GM12878 (cell line): ENCODE results near the gene RUNX3. TPM values are rescaled to one million over a fixed set of nuclear protein-coding genes. Genes with fewer than 3 reads are reported as not detected.

Experiments used
- ATAC-seq: fragments of 200-7000 bp; cut with Tn5 transposase; 3 replicates; pipeline ENCODE4 v1.9.1; 2020; ENCODE audit warnings: mild to moderate bottlenecking, moderate library complexity
- BruUV-seq: library from RNA; stranded (reverse); fragments of 400-500 nt; replicated peaks from 2 replicates; lab custom pipeline; 2021; lab: Mats Ljungman, UMichigan
- CTCF ChIA-PET: fragments of 300-600 bp; sonication (Branson Sonifier 250); formaldehyde crosslinking; extraction: SDS; loops from one replicate; lab custom pipeline; 2021; ENCODE audit warnings: inconsistent platforms; lab: Yijun Ruan, JAX
- POLR2A ChIA-PET: fragments of 350-600 bp; formaldehyde crosslinking; extraction: SDS; loops from one replicate; lab custom pipeline; 2021; ENCODE audit warnings: inconsistent platforms; lab: Charles Lee
- RAD21 ChIA-PET: fragments of 300-600 bp; sonication (Branson Sonifier 250); formaldehyde crosslinking; loops from one replicate; lab custom pipeline; 2023; ENCODE audit warnings: antibody characterized with exemption; ENCODE audit not compliant: unreplicated experiment; lab: Charles Lee
- SMC1A ChIA-PET: fragments of 300-600 bp; sonication (Branson Sonifier 250); formaldehyde crosslinking; loops from one replicate; lab custom pipeline; 2023; ENCODE audit not compliant: unreplicated experiment, uncharacterized antibody; lab: Charles Lee
- DNase-seq: peaks from one replicate; pipeline ENCODE4 v3.0.0-alpha.2; 2011; ENCODE audit warnings: low read depth, low spot score
- FAIRE-seq: peaks from 3 replicates; lab custom pipeline; 2011; peaks lifted over from hg19 to GRCh38; lab: Jason Lieb, UNC
- H2AFZ ChIP-seq: 2 replicates; pipeline ENCODE4 v1.6.0; 2011; ENCODE audit warnings: low read depth, low read length, control low read depth; ENCODE audit not compliant: control insufficient read depth
- H3K27ac ChIP-seq: 2 replicates; pipeline ENCODE4 v1.5.1; 2011; ENCODE audit warnings: control low read depth; ENCODE audit not compliant: control insufficient read depth, insufficient read depth
- H3K27me3 ChIP-seq, 2 experiments: replicated peaks in 1 of 2; 2 replicates each; pipeline versions ENCODE4 v1.6.0 to v1.6.1; 2011; ENCODE audit warnings: low read length in 1 of 2; ENCODE audit not compliant: control insufficient read depth in 2 of 2, insufficient read depth in 2 of 2
- H3K36me3 ChIP-seq, 2 experiments: 2 replicates each; pipeline ENCODE4 v1.5.1; 2011; ENCODE audit warnings: low read length in 1 of 2; ENCODE audit not compliant: control insufficient read depth in 2 of 2, insufficient read depth in 2 of 2
- H3K4me1 ChIP-seq: 2 replicates; pipeline ENCODE4 v1.6.1; 2011; ENCODE audit warnings: mild to moderate bottlenecking, low read length, moderate library complexity, mixed read lengths; ENCODE audit not compliant: control insufficient read depth, insufficient read depth
- H3K4me2 ChIP-seq: 2 replicates; pipeline ENCODE4 v1.6.0; 2011; ENCODE audit warnings: control low read depth; ENCODE audit not compliant: control insufficient read depth, insufficient read depth
- H3K4me3 ChIP-seq: fragments of 200-600 bp; sonication (generic); 2 replicates; pipeline ENCODE4 v1.5.1; 2016
- H3K79me2 ChIP-seq: 2 replicates; pipeline ENCODE4 v1.6.0; 2011; ENCODE audit warnings: low read length; ENCODE audit not compliant: control insufficient read depth, insufficient read depth
- H3K9ac ChIP-seq: 2 replicates; pipeline ENCODE4 v1.8.0; 2011; ENCODE audit warnings: low read length, control low read depth, mixed read lengths; ENCODE audit not compliant: control insufficient read depth, insufficient read depth
- H3K9me3 ChIP-seq: replicated peaks from 3 replicates; pipeline ENCODE4 v1.5.1; 2011; ENCODE audit warnings: mild to moderate bottlenecking, low read length; ENCODE audit not compliant: control insufficient read depth, insufficient read depth
- H4K20me1 ChIP-seq: 2 replicates; pipeline ENCODE4 v1.6.0; 2011; ENCODE audit not compliant: control insufficient read depth, insufficient read depth
- ATF3 ChIP-seq: IDR thresholded peaks from 2 replicates; pipeline ENCODE4 v1.6.1; 2011; ENCODE audit warnings: low read depth, mild to moderate bottlenecking, low read length, moderate library complexity, borderline replicate concordance; ENCODE audit errors: extremely low read depth
- E2F8 ChIP-seq: fragments of 450-650 bp; IDR thresholded peaks from 2 replicates; pipeline ENCODE4 v1.6.1; 2018; ENCODE audit warnings: mild to moderate bottlenecking, low read depth, moderate library complexity; ENCODE audit not compliant: partially characterized antibody
- FOXK2 ChIP-seq: fragments of 450-650 bp; IDR thresholded peaks from 2 replicates; pipeline ENCODE4 v1.6.1; 2017; ENCODE audit warnings: mild to moderate bottlenecking, moderate library complexity
- MEF2A ChIP-seq: IDR thresholded peaks from 2 replicates; pipeline ENCODE4 v1.6.1; 2011; ENCODE audit warnings: low read depth, mild to moderate bottlenecking, low read length, moderate library complexity; ENCODE audit not compliant: insufficient read depth
- MEF2B ChIP-seq: fragments of 450-650 bp; IDR thresholded peaks from 2 replicates; pipeline ENCODE4 v1.6.1; 2018; ENCODE audit warnings: mild to moderate bottlenecking, moderate library complexity; ENCODE audit not compliant: partially characterized antibody, poor library complexity, severe bottlenecking
- MLLT1 ChIP-seq: fragments of 450-650 bp; IDR thresholded peaks from 2 replicates; pipeline ENCODE4 v1.6.1; 2016; ENCODE audit warnings: mild to moderate bottlenecking
- POLR2AphosphoS5 ChIP-seq: IDR thresholded peaks from 2 replicates; pipeline ENCODE4 v1.6.1; 2011; ENCODE audit warnings: mild to moderate bottlenecking, low read length, inconsistent platforms
- POU2F2 ChIP-seq: IDR thresholded peaks from 3 replicates; pipeline ENCODE4 v1.6.1; 2011; ENCODE audit warnings: low read depth, mild to moderate bottlenecking, low read length, borderline replicate concordance
- SMAD1 ChIP-seq: fragments of 450-650 bp; IDR thresholded peaks from 2 replicates; pipeline ENCODE4 v1.6.1; 2018; ENCODE audit warnings: mild to moderate bottlenecking, low read depth; ENCODE audit not compliant: partially characterized antibody
- SMAD5 ChIP-seq: IDR thresholded peaks from 2 replicates; pipeline ENCODE4 v1.6.1; 2016; ENCODE audit warnings: antibody characterized with exemption, low read depth
- SREBF2 ChIP-seq: IDR thresholded peaks from 2 replicates; pipeline ENCODE4 v1.6.1; 2012; ENCODE audit warnings: mild to moderate bottlenecking, low read length
- WRNIP1 ChIP-seq: IDR thresholded peaks from 2 replicates; pipeline ENCODE4 v1.6.1; 2011; ENCODE audit warnings: low read depth, low read length, improper control_type of control experiment, borderline replicate concordance
- ZNF217 ChIP-seq: fragments of 450-650 bp; IDR thresholded peaks from 2 replicates; pipeline ENCODE4 v1.6.1; 2017; ENCODE audit warnings: antibody characterized with exemption, mild to moderate bottlenecking
- WGBS: methylation state at CpG from one replicate; pipeline ENCODE4 v1.1.6; 2016; ENCODE audit warnings: low lambda C conversion rate; ENCODE audit not compliant: insufficient replicate concordance, insufficient coverage; ENCODE audit errors: missing lambda C conversion rate; 5-methylcytosine and 5-hydroxymethylcytosine counted together
- in situ Hi-C: fragments of 300-500 bp; cut with MboI; formaldehyde crosslinking; loops from 9 replicates; pipeline ENCODE4 v1.14.3; 2018; ENCODE audit warnings: mixed read lengths
- intact Hi-C: fragments of 100-400 bp; cut with micrococcal nuclease; formaldehyde crosslinking; loops from one replicate; pipeline ENCODE4 v1.14.2; 2022; ENCODE audit not compliant: unreplicated experiment
- polyA plus RNA-seq, 11 experiments: library from polyadenylated mRNA; depleted of rRNA in 4 of 11; unstranded in 6 of 11; stranded (reverse) in 5 of 11; fragments of >200 nt; fragmentation: Nextera tagmentation in 4 of 11; fragmentation: Illumina TruSeq in 1 of 11; extraction: Ambion mirVana in 4 of 11; extraction: Trizol in 1 of 11; gene quantifications; 1 replicate in 1 of 11; 2 replicates in 10 of 11; pipeline versions ENCODE4 v1.2.1 to v1.2.3, GENCODE V29; 2011 to 2016; ENCODE audit warnings: inconsistent platforms in 2 of 11, missing spikeins in 2 of 11, low read depth in 1 of 11
- total RNA-seq, 4 experiments: library from RNA; depleted of rRNA in 3 of 4; stranded (reverse); fragments of >200 nt in 3 of 4; fragmentation: Illumina TruSeq in 1 of 4; extraction: Trizol in 1 of 4; gene quantifications; 2 replicates each; pipeline versions ENCODE4 v1.2.1 to v1.2.3, GENCODE V29; 2013 to 2021

The RUNX3 gene
- total and polyA plus RNA-seq, 10 of the 15 experiments (the other 5 are each of a cell fraction or from before 2014, with no cell fraction given) = 19.0 to 151 (median 31.4) TPM

GRCh38 chr1:24960071-24960801, 30.2 kb upstream of the RUNX3 start (continued):
- TF ChIP-seq SMAD1 (no peak), MLLT1 (peak; percentile 79; the same call in 1 of the 2 replicates), FOXK2 (no peak), MEF2B (no peak), MEF2A (no peak)

GRCh38 chr1:24959623-24959975, 29.5 kb upstream of the RUNX3 start:
- Histone ChIP-seq H3K27ac (peak overlapping the region; percentile 98), H2AFZ (no peak overlapping the region), H3K79me2 (peaks cover 100% of the 10 kb centered on the region), H3K9me3 (no peaks in the 10 kb centered on the region), H3K4me2 (peak overlapping the region; percentile 95), H3K9ac (peak overlapping the region; percentile 91), H3K4me3 (peak overlapping the region; percentile 97), H3K27me3 (no peaks in the 10 kb centered on the region), H3K4me1 (peaks cover 60% of the 10 kb centered on the region), H4K20me1 (peaks cover 2% of the 10 kb centered on the region; the same call in 1 of the 2 replicates), H3K36me3 (peaks cover 15 to 22% of the 10 kb centered on the region in 2 experiments)
- ATAC-seq (no peak), FAIRE-seq (no peak), DNase-seq (no peak)
- ChIA-PET POLR2A (interaction anchor here (1.2 to 13.4 kb wide), 7 partner anchors 8 to 140 kb away, joined by 3 to 220 read pairs (median 14); no protein-coding TSS in a partner anchor), CTCF (interaction anchor here (0.8 to 18.6 kb wide), 14 partner anchors 8 to 246 kb away, joined by 3 to 396 read pairs (median 6); partner anchors contain the start of gene RUNX3), SMC1A (interaction anchor here (0.6 to 18.5 kb wide), 15 partner anchors 8 to 246 kb away, joined by 3 to 391 read pairs (median 6); partner anchors contain the start of gene RUNX3), RAD21 (interaction anchor here (0.9 to 10.4 kb wide), 15 partner anchors 8 to 142 kb away, joined by 3 to 214 read pairs (median 6); partner anchors contain the start of gene RUNX3)
- intact Hi-C loops (loop anchor here (5.0 kb wide), 1 partner anchor 248 kb away; no protein-coding TSS in a partner anchor), in situ Hi-C loops (no loop called here)
- BruUV-seq = no TSS peak
- WGBS = 72% methylated on average over 8 of the region's 8 CpGs
- TF ChIP-seq SREBF2 = no peak
- TF ChIP-seq E2F8 = no peak
- TF ChIP-seq ZNF217 = no peak
- no peak for TF ChIP-seq ATF3
- no peak for TF ChIP-seq SMAD5
- 0 out of 3 replicates have a peak, but pooled peaks have one; percentile 5 for TF ChIP-seq POU2F2
- no peak for TF ChIP-seq POLR2AphosphoS5
- TF ChIP-seq WRNIP1 = 0 out of 2 replicates have a peak, but pooled peaks have one; percentile 41
